GM06990 (cell line): Measurements from ENCODE around the gene ALDH2.
"Not testable (repeated sequence)": the region's sequence is repeated elsewhere in the genome, so short reads cannot be mapped to it uniquely, and the experiment has no call there.

Experiments
- DNase-seq: peaks from one replicate; pipeline ENCODE4 v3.0.0-alpha.2; 2011; ENCODE audit not compliant: insufficient read length; ENCODE audit errors: extremely low read depth
- H3K27me3 ChIP-seq: replicated peaks from 2 replicates; pipeline ENCODE4 v1.6.0; 2011; ENCODE audit warnings: low read length; ENCODE audit not compliant: control insufficient read depth, insufficient read depth
- H3K36me3 ChIP-seq: 2 replicates; pipeline ENCODE4 v1.5.1; 2011; ENCODE audit warnings: low read length; ENCODE audit not compliant: control insufficient read depth, insufficient read depth
- H3K4me3 ChIP-seq: replicated peaks from 2 replicates; pipeline ENCODE4 v1.5.1; 2011; ENCODE audit warnings: low read depth, mild to moderate bottlenecking, control low read depth, low read length
- CTCF ChIP-seq: IDR thresholded peaks from 2 replicates; pipeline ENCODE4 v1.5.1; 2011; ENCODE audit warnings: low read length, control low read depth, mild to moderate bottlenecking, inconsistent platforms; ENCODE audit not compliant: insufficient read depth, poor library complexity, severe bottlenecking

Gene ALDH2

GRCh38 chr12:111806304-111806703 lies 39.6 kb downstream of the ALDH2 start:
- DNase-seq: no peak
- Histone ChIP-seq H3K27me3 (no peaks in the 10 kb centered on the region), H3K36me3 (no peaks in the 10 kb centered on the region), H3K4me3 (no peak overlapping the region)
- no peak for TF ChIP-seq CTCF

GRCh38 chr12:111807232-111807631 lies 40.5 kb downstream of the ALDH2 start:
- no peak for DNase-seq
- no peak overlapping the region for H3K4me3 ChIP-seq
- no peaks in the 10 kb centered on the region for H3K36me3 ChIP-seq
- H3K27me3 ChIP-seq: no peaks in the 10 kb centered on the region
- TF ChIP-seq CTCF: no peak

- Histone ChIP-seq H3K4me3 (no peak overlapping the region), H3K36me3 (no peaks in the 10 kb centered on the region), H3K27me3 (no peaks in the 10 kb centered on the region)
- peak; percentile 24 for DNase-seq
- peak; percentile 78 for TF ChIP-seq CTCF
Measured at GRCh38 chr12:111812881-111813741, 46.4 kb downstream of the ALDH2 start.

- H3K36me3 ChIP-seq: no peaks in the 10 kb centered on the region
- DNase-seq: no peak
- no peaks in the 10 kb centered on the region for H3K27me3 ChIP-seq
- TF ChIP-seq CTCF: no peak
- H3K4me3 ChIP-seq: no peak overlapping the region
Measured at GRCh38 chr12:111816065-111816615, 49.4 kb downstream of the ALDH2 start.

GRCh38 chr12:111816898-111817297 lies 50.2 kb downstream of the ALDH2 start:
- H3K36me3 ChIP-seq, H3K4me3 ChIP-seq, DNase-seq: not testable (repeated sequence)

GRCh38 chr12:111818340-111818739 lies 51.6 kb downstream of the ALDH2 start:
- H3K36me3 ChIP-seq: no peaks in the 10 kb centered on the region

More at GRCh38 chr12:111816898-111817297, 50.2 kb downstream of the ALDH2 start:
- not testable (repeated sequence) for H3K27me3 ChIP-seq

More at GRCh38 chr12:111818340-111818739, 51.6 kb downstream of the ALDH2 start:
- DNase-seq: no peak
- Histone ChIP-seq H3K4me3 (no peak overlapping the region), H3K27me3 (no peaks in the 10 kb centered on the region)
- TF ChIP-seq CTCF: no peak
